HG03521 (cell line): ENCODE measurements around the gene KRT2.

Experiments used
- ATAC-seq: cut with Tn5 transposase; IDR thresholded peaks from one replicate; pipeline ENCODE4 v1.9.1; 2021; ENCODE audit warnings: mild to moderate bottlenecking, moderate library complexity; ENCODE audit not compliant: unreplicated experiment

Gene KRT2

GRCh38 chr12:52651726-52652261, at the start of gene KRT2:
Gene KRT2, minus strand, starts transcription at chr12:52652211. Its CDS starts 69 bp downstream, at chr12:52652142.
- no peak for ATAC-seq

GRCh38 chr12:52701281-52701680, 49.3 kb upstream of the KRT2 start:
- no peak for ATAC-seq

DNA sequence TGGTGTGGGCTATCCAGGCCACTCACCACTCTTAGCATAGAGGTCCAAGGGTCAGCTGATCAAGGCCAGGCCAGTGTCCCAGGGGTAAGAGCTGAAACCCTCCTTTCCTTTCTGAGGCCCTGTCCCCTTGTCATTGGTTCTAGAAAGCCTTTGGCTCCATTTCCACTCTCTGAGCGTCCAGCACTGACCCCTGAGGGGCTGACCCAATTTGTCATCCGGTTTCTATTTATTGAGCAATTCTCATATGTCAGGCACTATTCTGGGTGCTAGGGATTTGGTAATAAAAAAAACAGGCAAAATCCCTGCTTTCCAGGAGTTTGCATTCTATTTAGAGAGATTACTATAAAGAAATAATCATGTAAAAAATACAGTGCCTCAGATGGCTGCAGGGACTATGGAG, 47.9 kb upstream of the KRT2 start:
- ATAC-seq = no peak

- ATAC-seq = no peak
Observed at GRCh38 chr12:52699373-52699772, 47.4 kb upstream of the KRT2 start.

DNA sequence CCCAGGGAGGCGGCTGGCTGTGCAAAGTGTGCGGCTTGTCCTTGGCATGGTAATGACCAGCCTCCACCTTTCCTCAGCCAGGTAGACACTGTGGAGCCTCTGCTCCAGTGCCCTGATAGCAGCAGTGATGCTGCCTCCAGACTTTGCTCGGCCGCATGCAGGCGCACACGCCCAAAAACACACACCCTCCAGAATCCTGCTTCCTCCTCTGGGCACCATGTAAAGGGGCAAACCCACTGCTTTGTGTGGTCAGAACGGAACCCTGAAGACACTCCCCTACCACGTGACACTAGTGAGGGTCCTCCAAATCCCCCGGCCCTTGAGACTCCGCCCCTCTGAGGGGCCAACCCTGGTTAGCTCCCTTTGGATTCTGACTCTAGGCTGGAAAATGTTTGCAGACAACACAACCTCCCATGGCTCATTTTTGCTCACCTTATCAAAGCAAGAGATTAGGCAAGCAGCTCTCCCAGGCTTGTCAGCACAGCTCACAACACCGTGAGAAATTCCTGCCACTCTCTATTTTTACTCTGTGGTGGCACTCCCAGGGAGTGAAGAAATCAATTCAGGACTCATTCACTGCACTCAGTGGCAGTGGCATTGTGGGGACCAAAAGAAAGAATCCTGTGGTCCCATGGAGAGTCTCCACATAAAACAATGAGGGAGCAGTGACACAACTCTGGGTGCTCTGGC, 46.8 kb upstream of the KRT2 start:
- ATAC-seq = no peak

DNA sequence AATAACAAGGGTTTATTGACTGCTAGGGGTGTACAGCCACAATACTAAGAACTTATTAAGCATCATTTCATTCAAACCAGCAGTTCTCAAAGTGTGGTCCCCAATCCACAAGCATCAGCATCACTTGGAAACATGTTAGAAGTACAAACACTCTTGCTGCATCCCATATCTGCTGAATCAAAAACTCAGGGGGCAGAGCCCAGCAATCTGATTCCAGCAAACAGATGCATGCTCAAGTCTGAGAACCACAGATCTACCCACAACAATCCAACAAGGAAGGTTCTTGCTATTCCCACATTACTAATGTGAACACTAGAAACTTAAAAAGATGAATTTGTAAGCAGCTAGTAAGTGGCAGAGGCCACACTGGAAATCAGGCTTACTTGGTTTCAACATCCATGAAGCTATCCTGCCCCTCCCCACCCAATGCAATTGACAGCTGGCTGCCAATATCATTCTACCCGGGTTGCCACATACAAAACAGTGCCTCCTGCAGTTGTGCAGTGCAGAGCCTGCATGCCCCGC, 45.1 kb upstream of the KRT2 start:
- ATAC-seq = no peak

DNA sequence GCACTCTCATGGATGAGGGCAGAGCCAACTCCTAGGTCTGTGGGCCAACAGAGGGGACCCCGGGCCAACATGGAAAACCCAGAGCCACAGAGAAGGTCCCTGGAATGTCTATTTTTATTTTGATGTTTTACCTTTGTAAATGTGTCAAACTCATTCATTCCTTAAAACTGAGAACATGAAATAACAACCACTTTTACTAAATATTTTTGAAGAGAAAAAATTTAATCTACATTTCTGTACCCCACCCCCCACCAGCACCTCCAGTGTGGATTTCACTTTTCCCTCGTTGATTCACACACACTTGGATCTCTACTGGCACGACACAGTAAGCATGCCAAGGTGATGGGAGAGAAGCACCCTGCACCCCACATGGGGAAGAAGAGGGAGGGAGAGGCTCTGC, 44.6 kb upstream of the KRT2 start:
- ATAC-seq = no peak

GRCh38 chr12:52695039-52695438, 43.0 kb upstream of the KRT2 start:
- ATAC-seq = no peak

- ATAC-seq = no peak
Observed at GRCh38 chr12:52694151-52694550, 42.1 kb upstream of the KRT2 start.

DNA sequence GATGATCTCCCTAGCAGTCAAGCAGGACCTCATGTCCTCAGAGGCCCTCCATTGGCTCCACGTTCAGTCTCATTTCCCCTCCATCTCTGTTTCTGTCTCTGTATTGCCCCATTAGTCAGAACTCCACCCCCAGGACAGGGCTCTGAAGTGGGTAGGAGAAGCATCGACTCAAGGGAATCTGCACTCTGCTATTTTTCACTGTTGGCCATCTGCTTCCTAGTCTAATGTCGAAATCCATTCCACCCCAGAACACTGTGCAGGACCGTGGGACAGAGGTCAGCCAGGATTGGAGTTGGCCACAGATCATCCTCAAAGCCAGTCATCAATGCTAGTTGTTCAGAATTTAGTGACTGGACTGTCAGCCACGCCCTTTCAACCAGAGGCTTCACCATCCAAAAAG, 41.2 kb upstream of the KRT2 start:
- no peak for ATAC-seq

GRCh38 chr12:52692254-52692653, 40.2 kb upstream of the KRT2 start:
- no peak for ATAC-seq

DNA sequence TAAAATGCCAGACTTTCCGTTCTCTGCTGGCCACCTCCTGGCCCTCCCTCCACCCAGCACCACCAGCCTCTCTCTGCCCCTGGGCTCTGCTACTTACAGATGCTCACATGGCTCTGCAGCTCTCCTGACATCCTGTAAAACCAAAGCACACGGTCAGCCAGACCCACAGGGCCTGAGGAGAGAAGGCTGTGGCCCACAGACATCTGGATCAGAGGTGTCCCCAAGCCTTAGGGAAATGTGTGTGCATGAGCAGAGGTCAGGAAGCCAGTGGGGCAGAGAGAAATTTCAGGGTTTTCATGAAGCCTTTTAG, 39.8 kb upstream of the KRT2 start:
- no peak for ATAC-seq

DNA sequence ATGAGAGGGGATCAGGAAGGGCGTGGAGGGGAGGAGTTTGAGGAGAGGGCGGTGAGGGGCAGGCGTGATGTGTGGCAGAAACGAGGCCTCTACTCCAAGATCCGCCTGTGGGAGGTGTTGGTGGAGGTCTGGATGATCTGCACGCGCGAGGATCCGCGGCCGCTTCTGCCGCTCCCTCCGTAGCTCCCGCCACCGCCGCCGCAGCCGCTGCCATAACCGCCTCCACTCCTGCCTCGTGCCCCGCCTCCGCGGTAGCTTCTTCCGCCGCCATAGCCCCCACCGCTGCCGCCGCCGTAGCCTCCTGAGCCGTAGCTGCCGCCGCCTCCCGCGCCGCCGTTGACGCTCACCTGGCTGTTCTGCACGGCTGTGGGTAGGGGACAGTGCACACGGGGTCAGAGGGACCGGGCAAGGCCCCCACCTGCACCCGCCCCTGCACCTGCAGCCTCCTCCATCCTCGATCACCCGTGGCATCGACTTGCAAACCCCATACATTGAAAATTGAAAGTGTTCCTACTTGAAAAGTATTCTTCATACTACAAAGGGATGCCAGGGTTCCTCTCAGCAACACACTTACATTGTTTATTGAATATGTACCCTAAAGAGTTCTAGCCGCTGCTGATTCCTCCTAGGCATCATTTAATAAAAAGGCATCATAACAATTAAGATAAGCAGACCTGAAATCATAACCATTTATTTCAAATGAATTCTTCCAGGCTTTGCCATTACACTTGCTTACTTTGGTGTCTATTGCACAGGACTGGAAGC, 39.2 kb upstream of the KRT2 start:
- ATAC-seq = no peak

- ATAC-seq = no peak
Observed at GRCh38 chr12:52690351-52691075, 38.5 kb upstream of the KRT2 start.

DNA sequence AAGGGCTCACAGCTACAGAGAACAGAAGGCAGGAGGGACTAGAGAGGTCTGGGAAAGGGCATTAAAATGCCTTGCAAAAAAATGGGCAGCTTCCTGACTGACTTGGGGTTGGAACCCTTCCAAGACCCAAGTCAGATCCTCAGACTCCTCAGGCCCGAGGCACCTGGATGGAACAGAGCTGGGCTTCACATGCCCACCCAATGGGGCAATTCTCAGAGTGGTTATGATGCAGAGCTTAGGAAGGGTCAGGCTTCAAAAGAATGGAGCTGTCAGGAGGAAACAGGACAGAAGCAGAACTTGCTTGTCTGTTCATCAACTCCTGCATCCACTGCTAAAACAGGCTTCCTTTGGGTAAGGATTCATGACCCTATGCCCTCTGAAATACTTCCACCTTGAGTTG, 37.9 kb upstream of the KRT2 start:
- no peak for ATAC-seq

GRCh38 chr12:52689239-52689638, 37.2 kb upstream of the KRT2 start:
- ATAC-seq = no peak

GRCh38 chr12:52688481-52688880, 36.5 kb upstream of the KRT2 start:
- ATAC-seq = no peak

- no peak for ATAC-seq
Observed at GRCh38 chr12:52687497-52688385, 35.7 kb upstream of the KRT2 start.

- no peak for ATAC-seq
Observed at GRCh38 chr12:52686756-52687487, 34.9 kb upstream of the KRT2 start.

DNA sequence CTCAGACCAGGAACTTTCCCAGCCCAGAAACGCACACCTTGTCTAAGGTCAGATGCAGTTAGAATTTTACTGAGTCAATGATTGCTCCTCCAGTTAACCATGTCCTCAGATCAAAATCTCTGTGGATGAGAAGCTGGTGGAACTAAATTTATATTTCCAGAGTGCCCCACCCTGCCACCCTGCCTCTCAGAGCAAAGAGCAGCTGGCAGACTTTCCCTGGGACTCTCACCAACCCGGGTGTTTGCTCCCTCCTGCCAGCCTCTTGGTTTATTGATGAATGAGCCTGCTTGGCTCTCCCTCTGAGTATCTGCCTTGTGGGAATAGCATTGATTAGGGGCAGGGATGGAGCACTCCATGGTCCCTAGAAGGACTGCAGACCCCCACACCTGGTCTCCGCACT, 34.1 kb upstream of the KRT2 start:
- no peak for ATAC-seq
